Effector memory CD8-positive, alpha-beta T cell (primary cell): ENCODE results near the gene TTC33.

Experiments
- ATAC-seq: fragments of 150-1000 bp; cut with Tn5 transposase; replicated peaks from 2 replicates; pipeline ENCODE4 v1.10.0; 2021; ENCODE audit warnings: mild to moderate bottlenecking, moderate library complexity
- DNase-seq, 3 experiments: peaks; one replicate each; pipeline ENCODE4 v3.0.0; 2021
- H3K27ac Mint-ChIP-seq, 2 donors: one replicate each; pipeline ENCODE4 v1.8.0; 2022; ENCODE audit warnings: mild to moderate bottlenecking in 2 of 2, mixed read lengths in 2 of 2, moderate library complexity in 2 of 2
- H3K27me3 Mint-ChIP-seq, 2 donors: one replicate each; pipeline ENCODE4 v1.8.0; 2022; ENCODE audit warnings: mixed read lengths in 2 of 2
- H3K36me3 Mint-ChIP-seq: one replicate; pipeline ENCODE4 v1.8.0; 2022; ENCODE audit warnings: mild to moderate bottlenecking, moderate library complexity, mixed read lengths; ENCODE audit not compliant: insufficient read depth
- H3K4me1 Mint-ChIP-seq, 2 donors: one replicate each; pipeline ENCODE4 v1.8.0; 2022; ENCODE audit warnings: low read depth in 2 of 2, mixed read lengths in 2 of 2
- H3K4me3 Mint-ChIP-seq, 2 donors: one replicate each; pipeline ENCODE4 v1.8.0; 2022; ENCODE audit warnings: mild to moderate bottlenecking in 2 of 2, mixed read lengths in 2 of 2, moderate library complexity in 2 of 2
- H3K9me3 Mint-ChIP-seq, 2 donors: one replicate each; pipeline ENCODE4 v1.8.0; 2022; ENCODE audit warnings: mixed read lengths in 2 of 2

The TTC33 gene

GRCh38 chr5:40560474-40561110, 195.2 kb downstream of the TTC33 start:
- no peak overlapping the region for H3K27ac Mint-ChIP-seq
- ATAC-seq (no peak), DNase-seq (no peak)
- peaks cover 0 to 4% of the 10 kb centered on the region in 2 donors for H3K4me1 Mint-ChIP-seq
- no peaks in the 10 kb centered on the region for H3K27me3 Mint-ChIP-seq
- H3K9me3 Mint-ChIP-seq = peaks cover 1 to 10% of the 10 kb centered on the region in 2 donors
- H3K36me3 Mint-ChIP-seq = no peaks in the 10 kb centered on the region
- H3K4me3 Mint-ChIP-seq = no peak overlapping the region

GRCh38 chr5:40559306-40559705, 196.5 kb downstream of the TTC33 start:
- DNase-seq (no peak), ATAC-seq (no peak)
- Mint-ChIP-seq H3K4me3 (no peak overlapping the region), H3K27ac (no peak overlapping the region), H3K27me3 (no peaks in the 10 kb centered on the region), H3K9me3 (peaks cover 1 to 10% of the 10 kb centered on the region in 2 donors), H3K4me1 (peaks cover 0 to 4% of the 10 kb centered on the region in 2 donors), H3K36me3 (no peaks in the 10 kb centered on the region)

GRCh38 chr5:40557501-40557900, 198.3 kb downstream of the TTC33 start:
- H3K4me3 Mint-ChIP-seq = no peak overlapping the region
- H3K27me3 Mint-ChIP-seq = no peaks in the 10 kb centered on the region
- peaks cover 4% of the 10 kb centered on the region in 2 donors for H3K4me1 Mint-ChIP-seq
- no peak overlapping the region for H3K27ac Mint-ChIP-seq
- H3K9me3 Mint-ChIP-seq = peaks cover 1 to 10% of the 10 kb centered on the region in 2 donors
- DNase-seq = no peak
- no peak for ATAC-seq
- no peaks in the 10 kb centered on the region for H3K36me3 Mint-ChIP-seq

- no peaks in the 10 kb centered on the region for H3K36me3 Mint-ChIP-seq
- H3K27ac Mint-ChIP-seq = no peak overlapping the region
- no peak overlapping the region for H3K4me3 Mint-ChIP-seq
- H3K27me3 Mint-ChIP-seq = no peaks in the 10 kb centered on the region
- H3K4me1 Mint-ChIP-seq = peaks cover 4% of the 10 kb centered on the region in 2 donors
- DNase-seq (no peak), ATAC-seq (no peak)
- H3K9me3 Mint-ChIP-seq = peaks cover 1 to 10% of the 10 kb centered on the region in 2 donors
Observed at GRCh38 chr5:40556811-40557210, 198.9 kb downstream of the TTC33 start.

GRCh38 chr5:40555886-40556285, 199.9 kb downstream of the TTC33 start:
- Mint-ChIP-seq H3K4me1 (peaks cover 4% of the 10 kb centered on the region in 2 donors), H3K4me3 (no peak overlapping the region), H3K27me3 (no peaks in the 10 kb centered on the region), H3K27ac (peak overlapping the region in 1 of 2 donors; percentile 2), H3K9me3 (peaks cover 0 to 2% of the 10 kb centered on the region in 2 donors), H3K36me3 (no peaks in the 10 kb centered on the region)
- DNase-seq (no peak), ATAC-seq (no peak)

- Mint-ChIP-seq H3K4me3 (no peak overlapping the region), H3K9me3 (no peaks in the 10 kb centered on the region), H3K27me3 (no peaks in the 10 kb centered on the region), H3K27ac (no peak overlapping the region), H3K4me1 (peaks cover 4% of the 10 kb centered on the region in 2 donors), H3K36me3 (no peaks in the 10 kb centered on the region)
- ATAC-seq = no peak
- no peak for DNase-seq
Observed at GRCh38 chr5:40554813-40555212, 200.9 kb downstream of the TTC33 start.

- Mint-ChIP-seq H3K36me3 (no peaks in the 10 kb centered on the region), H3K9me3 (no peaks in the 10 kb centered on the region), H3K4me1 (peaks cover 4% of the 10 kb centered on the region in 2 donors), H3K27ac (no peak overlapping the region), H3K4me3 (no peak overlapping the region), H3K27me3 (no peaks in the 10 kb centered on the region)
- ATAC-seq = no peak
- no peak for DNase-seq
Observed at GRCh38 chr5:40554054-40554453, 201.7 kb downstream of the TTC33 start.

GRCh38 chr5:40552981-40553380, 202.8 kb downstream of the TTC33 start:
- H3K27me3 Mint-ChIP-seq = no peaks in the 10 kb centered on the region
- H3K4me1 Mint-ChIP-seq = peaks cover 4% of the 10 kb centered on the region in 2 donors
- H3K9me3 Mint-ChIP-seq = no peaks in the 10 kb centered on the region
- H3K27ac Mint-ChIP-seq = no peak overlapping the region
- no peak overlapping the region for H3K4me3 Mint-ChIP-seq
- no peak for ATAC-seq
- DNase-seq = no peak
- no peaks in the 10 kb centered on the region for H3K36me3 Mint-ChIP-seq

GRCh38 chr5:40551496-40552491, 204.0 kb downstream of the TTC33 start:
- Mint-ChIP-seq H3K4me3 (no peak overlapping the region), H3K27ac (no peak overlapping the region), H3K36me3 (no peaks in the 10 kb centered on the region), H3K9me3 (no peaks in the 10 kb centered on the region), H3K27me3 (no peaks in the 10 kb centered on the region), H3K4me1 (peaks cover 4% of the 10 kb centered on the region in 2 donors)
- ATAC-seq = no peak
- DNase-seq = no peak

GRCh38 chr5:40550481-40550880, 205.3 kb downstream of the TTC33 start:
- no peak for ATAC-seq
- Mint-ChIP-seq H3K27ac (no peak overlapping the region), H3K4me3 (no peak overlapping the region), H3K9me3 (no peaks in the 10 kb centered on the region), H3K36me3 (no peaks in the 10 kb centered on the region), H3K27me3 (no peaks in the 10 kb centered on the region), H3K4me1 (peaks cover 0 to 4% of the 10 kb centered on the region in 2 donors)
- no peak for DNase-seq

GRCh38 chr5:40549616-40550015, 206.1 kb downstream of the TTC33 start:
- no peak overlapping the region for H3K27ac Mint-ChIP-seq
- ATAC-seq = no peak
- DNase-seq = no peak
- no peaks in the 10 kb centered on the region for H3K27me3 Mint-ChIP-seq
- H3K36me3 Mint-ChIP-seq = no peaks in the 10 kb centered on the region
- H3K9me3 Mint-ChIP-seq = no peaks in the 10 kb centered on the region
- no peak overlapping the region for H3K4me3 Mint-ChIP-seq
- H3K4me1 Mint-ChIP-seq = peaks cover 0 to 4% of the 10 kb centered on the region in 2 donors

- DNase-seq (no peak), ATAC-seq (no peak)
- Mint-ChIP-seq H3K4me1 (no peaks in the 10 kb centered on the region), H3K27me3 (no peaks in the 10 kb centered on the region), H3K36me3 (no peaks in the 10 kb centered on the region), H3K4me3 (no peak overlapping the region), H3K9me3 (no peaks in the 10 kb centered on the region), H3K27ac (no peak overlapping the region)
Observed at GRCh38 chr5:40547994-40548575, 207.7 kb downstream of the TTC33 start.

GRCh38 chr5:40547557-40547956, 208.2 kb downstream of the TTC33 start:
- Mint-ChIP-seq H3K9me3 (no peaks in the 10 kb centered on the region), H3K36me3 (no peaks in the 10 kb centered on the region), H3K4me3 (no peak overlapping the region), H3K4me1 (no peaks in the 10 kb centered on the region), H3K27me3 (no peaks in the 10 kb centered on the region), H3K27ac (no peak overlapping the region)
- no peak for ATAC-seq
- no peak for DNase-seq
